H9 (cell line): ENCODE measurements around the gene KCNJ10. TPM values are rescaled to one million over a fixed set of nuclear protein-coding genes. Genes with fewer than 3 reads are reported as not detected.

Experiments
- DNase-seq: peaks from one replicate; pipeline ENCODE4 v3.0.0-alpha.2; 2017
- H2AFZ ChIP-seq: one replicate; pipeline ENCODE4 v1.6.1; 2013; ENCODE audit warnings: mild to moderate bottlenecking, low read length, control low read depth, moderate library complexity
- H2AK5ac ChIP-seq: 2 replicates; pipeline ENCODE4 v1.6.1; 2013; ENCODE audit warnings: low read length, control low read depth, mixed read lengths; ENCODE audit not compliant: insufficient read length
- H2BK120ac ChIP-seq: one replicate; pipeline ENCODE4 v1.6.1; 2013; ENCODE audit warnings: low read depth, mild to moderate bottlenecking, low read length, control low read depth, inconsistent platforms; ENCODE audit not compliant: poor library complexity, severe bottlenecking
- H2BK12ac ChIP-seq: 2 replicates; pipeline ENCODE4 v1.6.1; 2013; ENCODE audit warnings: low read length, control low read depth, mixed read lengths, low read depth; ENCODE audit not compliant: insufficient read length
- H2BK15ac ChIP-seq: 2 replicates; pipeline ENCODE4 v1.6.1; 2013; ENCODE audit warnings: low read depth, low read length, control low read depth
- H2BK20ac ChIP-seq: one replicate; pipeline ENCODE4 v1.6.1; 2013; ENCODE audit warnings: low read depth, mild to moderate bottlenecking, low read length, control low read depth, inconsistent platforms; ENCODE audit not compliant: poor library complexity, severe bottlenecking
- H2BK5ac ChIP-seq: 2 replicates; pipeline ENCODE4 v1.6.1; 2013; ENCODE audit warnings: low read length, control low read depth, mixed read lengths; ENCODE audit not compliant: insufficient read length
- H3K14ac ChIP-seq: 2 replicates; pipeline ENCODE4 v1.6.1; 2013; ENCODE audit warnings: low read length, control low read depth; ENCODE audit not compliant: insufficient read depth
- H3K18ac ChIP-seq: 2 replicates; pipeline ENCODE4 v1.6.1; 2013; ENCODE audit warnings: low read depth, mild to moderate bottlenecking, mixed read lengths, low read length, control low read depth; ENCODE audit not compliant: insufficient read length
- H3K23ac ChIP-seq: 2 replicates; pipeline ENCODE4 v1.6.1; 2013; ENCODE audit warnings: low read length, control low read depth, mixed read lengths, low read depth; ENCODE audit not compliant: insufficient read length
- H3K23me2 ChIP-seq: 2 replicates; pipeline ENCODE4 v1.6.1; 2013; ENCODE audit warnings: low read depth, mild to moderate bottlenecking, mixed read lengths, low read length, control low read depth; ENCODE audit not compliant: insufficient read length, poor library complexity, severe bottlenecking
- H3K27ac ChIP-seq: 2 replicates; pipeline ENCODE4 v1.5.1; 2013; ENCODE audit warnings: low read length, control low read depth, mixed read lengths, low read depth; ENCODE audit not compliant: insufficient read length
- H3K27me3 ChIP-seq: 2 replicates; pipeline ENCODE4 v1.6.1; 2013; ENCODE audit warnings: low read length, control low read depth, inconsistent platforms; ENCODE audit not compliant: insufficient read depth
- H3K4ac ChIP-seq: 2 replicates; pipeline ENCODE4 v1.6.1; 2013; ENCODE audit warnings: low read depth, mild to moderate bottlenecking, control low read depth, inconsistent platforms, low read length, moderate library complexity
- H3K4me1 ChIP-seq: 2 replicates; pipeline ENCODE4 v1.6.1; 2013; ENCODE audit warnings: low read length, control low read depth, inconsistent platforms; ENCODE audit not compliant: insufficient read depth
- H3K4me2 ChIP-seq: 2 replicates; pipeline ENCODE4 v1.6.1; 2013; ENCODE audit warnings: low read length, control low read depth, mixed read lengths; ENCODE audit not compliant: insufficient read length, insufficient read depth
- H3K56ac ChIP-seq: 2 replicates; pipeline ENCODE4 v1.6.1; 2013; ENCODE audit warnings: low read depth, mild to moderate bottlenecking, mixed read lengths, low read length, control low read depth; ENCODE audit not compliant: insufficient read length
- H3K79me1 ChIP-seq: 2 replicates; pipeline ENCODE4 v1.6.1; 2013; ENCODE audit warnings: low read depth, mild to moderate bottlenecking, moderate library complexity, low read length, control low read depth, inconsistent platforms; ENCODE audit not compliant: insufficient read depth, poor library complexity, severe bottlenecking
- H3K79me2 ChIP-seq: 2 replicates; pipeline ENCODE4 v1.6.1; 2013; ENCODE audit warnings: low read length, control low read depth, inconsistent platforms; ENCODE audit not compliant: insufficient read depth
- H3K9ac ChIP-seq: 2 replicates; pipeline ENCODE4 v1.6.1; 2013; ENCODE audit warnings: low read length, control low read depth, mixed read lengths; ENCODE audit not compliant: insufficient read length; ENCODE audit errors: extremely low read depth
- H3K9me3 ChIP-seq: one replicate; pipeline ENCODE4 v1.6.1; 2013; ENCODE audit warnings: low read depth, low read length, inconsistent platforms; ENCODE audit not compliant: control insufficient read depth
- H3T11ph ChIP-seq: one replicate; pipeline ENCODE4 v1.6.1; 2013; ENCODE audit warnings: mild to moderate bottlenecking, low read length, control low read depth, inconsistent platforms
- H4K20me1 ChIP-seq: one replicate; pipeline ENCODE4 v1.6.1; 2013; ENCODE audit not compliant: control insufficient read depth, insufficient read length, insufficient read depth
- H4K5ac ChIP-seq: 2 replicates; pipeline ENCODE4 v1.6.1; 2013; ENCODE audit warnings: low read depth, mild to moderate bottlenecking, mixed read lengths, low read length, control low read depth; ENCODE audit not compliant: insufficient read length
- H4K8ac ChIP-seq: replicated peaks from 2 replicates; pipeline ENCODE4 v1.6.1; 2013; ENCODE audit warnings: low read length, control low read depth, mixed read lengths, low read depth; ENCODE audit not compliant: insufficient read length
- H4K91ac ChIP-seq: 2 replicates; pipeline ENCODE4 v1.6.1; 2013; ENCODE audit warnings: low read depth, mild to moderate bottlenecking, moderate library complexity, mixed read lengths, low read length, control low read depth; ENCODE audit not compliant: insufficient read length
- H3K27ac Mint-ChIP-seq, 3 experiments: 2 replicates in 2 of 3; 3 replicates in 1 of 3; pipeline ENCODE4 v1.8.0; 2020 to 2021; ENCODE audit warnings: mixed read lengths in 3 of 3, mild to moderate bottlenecking in 1 of 3, moderate library complexity in 1 of 3
- H3K27me3 Mint-ChIP-seq: 2 replicates; pipeline ENCODE4 v1.8.0; 2021; ENCODE audit warnings: low read depth, mild to moderate bottlenecking, moderate library complexity, mixed read lengths
- H3K36me3 Mint-ChIP-seq, 3 experiments: 2 replicates in 2 of 3; 3 replicates in 1 of 3; pipeline ENCODE4 v1.8.0; 2020 to 2021; ENCODE audit warnings: low read depth in 3 of 3, mixed read lengths in 3 of 3; ENCODE audit not compliant: insufficient read depth in 1 of 3
- H3K4me1 Mint-ChIP-seq, 2 experiments: 2 replicates each; pipeline ENCODE4 v1.8.0; 2020; ENCODE audit warnings: mixed read lengths in 2 of 2
- H3K4me3 Mint-ChIP-seq, 2 experiments: 2 replicates in 1 of 2; 3 replicates in 1 of 2; pipeline ENCODE4 v1.8.0; 2020 to 2021; ENCODE audit warnings: mild to moderate bottlenecking in 2 of 2, mixed read lengths in 2 of 2, moderate library complexity in 1 of 2
- H3K9me3 Mint-ChIP-seq, 2 experiments: 2 replicates in 1 of 2; 3 replicates in 1 of 2; pipeline ENCODE4 v1.8.0; 2020; ENCODE audit warnings: mild to moderate bottlenecking in 2 of 2, mixed read lengths in 2 of 2, moderate library complexity in 1 of 2
- WGBS: extraction: QIAGEN DNeasy Blood & Tissue Kit; methylation state at CpG from one replicate; pipeline ENCODE4 v1.1.7; 2013; ENCODE audit warnings: missing lambda C conversion rate, low lambda C conversion rate, mixed read lengths; ENCODE audit not compliant: insufficient read length; ENCODE audit errors: extremely low coverage; 5-methylcytosine and 5-hydroxymethylcytosine counted together
- total RNA-seq: library from RNA; stranded (reverse); gene quantifications from 2 replicates; pipeline ENCODE4 v1.2.1, GENCODE V29; 2021
- TF ChIP-seq, protein P1 (sequence below): fragments of 200-600 bp; sonication (generic); conservative IDR thresholded peaks from 3 replicates; pipeline ENCODE4 v1.8.0; 2021; ENCODE audit warnings: antibody characterized with exemption, mild to moderate bottlenecking

KCNJ10 gene
- total RNA-seq, 1 experiment from 2014 or later: 0.44 TPM

GRCh38 chr1:159994896-159995295, 75.1 kb downstream of the KCNJ10 start:
- H3K4me3 Mint-ChIP-seq: no peak overlapping the region
- Histone ChIP-seq H2BK120ac (no peak overlapping the region), H3T11ph (no peak overlapping the region), H3K79me2 (no peaks in the 10 kb centered on the region), H3K56ac (no peak overlapping the region), H4K20me1 (no peaks in the 10 kb centered on the region), H2BK5ac (no peak overlapping the region), H3K27me3 (no peaks in the 10 kb centered on the region), H3K4me1 (peaks cover 2% of the 10 kb centered on the region; the same call in 1 of the 2 replicates), H3K23me2 (no peaks in the 10 kb centered on the region), H2BK15ac (no peak overlapping the region), H4K91ac (no peak overlapping the region), H3K4me2 (no peak overlapping the region), H4K8ac (no peak overlapping the region), H3K27ac (no peak overlapping the region), H2BK20ac (no peak overlapping the region), H2AFZ (no peak overlapping the region), H3K18ac (no peak overlapping the region), H4K5ac (no peak overlapping the region), H3K9me3 (no peaks in the 10 kb centered on the region), H3K9ac (no peak overlapping the region), H3K14ac (no peak overlapping the region), H3K79me1 (no peaks in the 10 kb centered on the region), H2AK5ac (no peak overlapping the region), H3K23ac (no peak overlapping the region), H3K4ac (no peak overlapping the region), H2BK12ac (no peak overlapping the region)
- H3K36me3 Mint-ChIP-seq: no peaks in the 10 kb centered on the region
- DNase-seq: no peak
- H3K4me1 Mint-ChIP-seq: peaks cover 6 to 11% of the 10 kb centered on the region in 2 experiments; a peak in 3 of 4 replicates
- H3K9me3 Mint-ChIP-seq: no peaks in the 10 kb centered on the region
- TF ChIP-seq, protein P1, sequence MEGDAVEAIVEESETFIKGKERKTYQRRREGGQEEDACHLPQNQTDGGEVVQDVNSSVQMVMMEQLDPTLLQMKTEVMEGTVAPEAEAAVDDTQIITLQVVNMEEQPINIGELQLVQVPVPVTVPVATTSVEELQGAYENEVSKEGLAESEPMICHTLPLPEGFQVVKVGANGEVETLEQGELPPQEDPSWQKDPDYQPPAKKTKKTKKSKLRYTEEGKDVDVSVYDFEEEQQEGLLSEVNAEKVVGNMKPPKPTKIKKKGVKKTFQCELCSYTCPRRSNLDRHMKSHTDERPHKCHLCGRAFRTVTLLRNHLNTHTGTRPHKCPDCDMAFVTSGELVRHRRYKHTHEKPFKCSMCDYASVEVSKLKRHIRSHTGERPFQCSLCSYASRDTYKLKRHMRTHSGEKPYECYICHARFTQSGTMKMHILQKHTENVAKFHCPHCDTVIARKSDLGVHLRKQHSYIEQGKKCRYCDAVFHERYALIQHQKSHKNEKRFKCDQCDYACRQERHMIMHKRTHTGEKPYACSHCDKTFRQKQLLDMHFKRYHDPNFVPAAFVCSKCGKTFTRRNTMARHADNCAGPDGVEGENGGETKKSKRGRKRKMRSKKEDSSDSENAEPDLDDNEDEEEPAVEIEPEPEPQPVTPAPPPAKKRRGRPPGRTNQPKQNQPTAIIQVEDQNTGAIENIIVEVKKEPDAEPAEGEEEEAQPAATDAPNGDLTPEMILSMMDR: no peak
- H3K27ac Mint-ChIP-seq: no peak overlapping the region
- no peaks in the 10 kb centered on the region; the same call in 1 of the 2 replicates for H3K27me3 Mint-ChIP-seq
- no CpG with 5 or more reads among the region's 2 CpGs for WGBS
